Inferior parietal cortex (tissue), 1 donor: ENCODE results near the gene RNF187.
A peak's percentile ranks its signal among the peaks of the same experiment; 100 is the strongest.

ENCODE experiments used
- DNase-seq: peaks from one replicate; pipeline ENCODE4 v3.0.0-alpha.2; 2016; ENCODE audit errors: extremely low spot score

Gene RNF187

GRCh38 chr1:228508840-228509415 is 21.7 kb downstream of the RNF187 start:
- no peak for DNase-seq

GRCh38 chr1:228510101-228510802 is 23.1 kb downstream of the RNF187 start:
- no peak for DNase-seq

DNA sequence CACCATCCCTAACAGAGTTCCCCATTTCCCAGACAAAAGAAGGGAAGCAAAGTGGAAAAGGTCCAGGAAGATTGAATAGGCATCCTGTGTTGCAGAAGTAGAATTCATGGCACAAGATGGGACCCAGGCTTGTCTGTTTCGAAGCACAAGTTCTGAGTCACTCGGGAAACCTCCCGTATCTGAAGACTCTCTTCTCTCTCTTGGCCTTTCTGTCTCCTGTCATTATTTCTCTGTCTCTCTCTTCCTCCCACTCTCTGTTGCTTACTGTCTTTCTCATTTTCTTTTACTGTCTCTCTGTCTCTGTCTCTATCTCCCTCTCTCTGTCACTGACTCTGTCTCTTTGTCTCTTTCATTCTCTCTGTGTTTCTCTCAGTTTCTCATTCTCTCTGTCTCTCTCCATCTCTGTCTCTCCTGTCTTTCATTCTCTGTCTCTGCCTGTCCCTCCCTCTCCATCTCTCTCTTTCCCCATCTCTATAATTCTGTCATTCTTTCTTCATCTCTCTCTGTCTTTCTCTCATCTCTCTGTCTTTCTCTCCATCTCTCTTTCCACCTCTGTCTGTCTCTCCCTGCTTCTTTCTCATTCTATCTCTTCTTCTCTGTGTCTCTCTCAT is 23.7 kb downstream of the RNF187 start:
- no peak for DNase-seq

GRCh38 chr1:228511546-228512445 is 24.6 kb downstream of the RNF187 start:
- DNase-seq, result no peak

DNA sequence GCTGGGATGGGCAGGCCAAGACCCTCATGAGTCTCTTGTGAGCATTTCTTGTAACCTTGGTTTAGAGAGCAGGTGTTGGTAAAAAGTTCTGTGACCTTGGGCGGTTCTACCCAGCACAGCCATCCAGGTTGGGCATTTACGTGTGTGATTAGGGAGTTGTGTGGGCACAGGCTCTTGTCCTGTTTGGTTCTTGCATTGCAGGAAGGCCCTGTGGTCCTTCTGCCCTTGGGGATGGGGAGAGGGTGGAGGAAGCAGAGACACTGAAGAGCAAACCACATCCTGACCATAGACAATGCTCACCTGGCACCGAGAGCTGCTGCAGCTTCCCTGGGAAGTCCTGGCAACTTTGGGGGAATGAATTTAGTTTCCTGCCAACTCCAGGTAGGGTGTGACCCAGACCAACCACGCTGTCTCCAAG is 25.6 kb downstream of the RNF187 start:
- no peak for DNase-seq

DNA sequence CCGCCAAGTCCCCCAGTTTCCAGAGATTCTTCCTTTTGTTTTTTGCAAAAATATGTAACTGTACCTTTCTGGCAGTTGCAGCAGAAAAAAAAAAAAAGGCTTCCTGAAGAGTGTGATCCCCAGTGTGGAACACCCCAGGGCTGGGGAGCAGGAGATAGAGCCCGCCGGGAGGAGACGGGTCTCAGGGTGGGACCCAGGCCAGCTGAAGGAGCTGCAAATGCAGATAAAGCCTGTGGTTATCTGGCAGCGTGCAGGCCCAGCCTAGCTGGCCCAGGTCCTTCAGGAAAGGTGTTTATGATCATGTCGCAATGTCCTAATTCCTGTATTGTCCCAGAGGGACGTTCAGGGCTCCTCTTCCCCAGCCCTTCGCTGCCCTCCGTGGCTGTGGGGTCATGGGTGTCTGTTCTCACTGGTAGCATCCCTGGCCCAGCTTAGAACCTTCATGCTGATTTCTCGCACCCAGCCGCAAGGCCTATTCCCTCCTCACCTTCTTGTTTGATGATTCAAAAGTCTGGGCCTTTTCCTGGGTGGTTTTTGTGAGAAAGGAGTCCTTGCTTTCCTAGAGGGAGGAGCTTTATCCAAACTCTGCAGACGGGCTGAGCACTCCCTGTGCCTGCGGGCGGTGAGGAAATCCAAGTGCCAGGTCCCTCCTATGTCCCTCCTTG is 26.2 kb downstream of the RNF187 start:
- DNase-seq, result peak; percentile 56

DNA sequence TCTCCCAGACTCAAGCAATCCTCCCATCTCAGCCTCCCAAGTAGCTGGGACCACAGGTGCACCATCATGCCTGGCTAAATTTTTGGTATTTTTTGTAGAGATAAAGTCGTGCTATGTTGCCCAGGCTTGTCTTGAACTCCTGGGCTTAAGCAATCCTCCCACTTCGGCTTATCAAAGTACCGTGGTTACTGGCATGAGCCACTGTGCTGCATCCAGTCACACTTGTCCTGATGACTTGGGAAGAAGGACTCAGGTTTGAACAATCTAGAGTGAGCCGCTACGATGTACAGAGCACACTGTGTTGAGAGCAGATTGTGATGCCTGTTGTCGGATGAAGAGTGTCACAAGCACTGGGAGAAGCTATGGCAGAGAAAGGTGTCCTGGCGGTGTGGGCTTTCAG is 27.2 kb downstream of the RNF187 start:
- no peak for DNase-seq

GRCh38 chr1:228515200-228515834 is 28.1 kb downstream of the RNF187 start:
- peak; percentile 59 for DNase-seq

DNA sequence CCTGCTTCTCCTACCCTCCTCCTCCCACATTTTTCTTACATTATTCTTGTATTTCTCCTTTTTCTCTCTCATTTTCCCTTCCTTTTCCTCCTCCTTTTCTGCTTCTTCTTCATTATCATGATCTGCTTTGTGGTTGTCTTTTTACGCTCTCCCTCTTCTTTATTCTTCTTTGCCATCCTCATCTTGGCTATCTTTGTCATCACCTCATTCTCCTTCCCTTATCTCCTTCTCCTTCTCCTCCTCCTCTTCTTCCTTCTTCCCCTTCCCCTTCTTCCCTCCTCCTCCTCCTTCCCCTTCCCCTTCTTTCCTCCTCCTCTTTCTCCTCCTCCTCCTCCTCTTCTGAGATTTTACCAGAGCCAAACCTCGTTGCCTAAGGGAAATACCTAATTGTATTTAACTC is 30.5 kb downstream of the RNF187 start:
- no peak for DNase-seq

DNA sequence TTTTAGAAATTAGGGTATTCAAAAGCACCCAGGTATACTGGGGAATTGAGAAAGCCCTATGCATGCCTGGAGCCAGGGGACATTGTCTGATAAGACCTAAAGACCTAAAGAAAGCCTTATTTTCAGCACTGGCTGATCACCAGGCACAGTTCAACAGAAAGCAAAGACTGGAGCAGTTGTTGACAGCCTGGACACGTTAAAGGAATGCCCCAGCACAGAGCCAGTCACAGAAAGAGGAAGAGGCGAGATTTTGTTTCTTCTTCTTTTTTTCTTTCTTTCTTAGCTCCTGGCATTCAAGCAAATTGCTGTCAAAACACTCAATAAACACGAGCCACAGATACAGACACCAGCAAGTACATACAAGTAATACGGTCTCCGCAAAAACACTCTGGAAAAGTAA is 40.4 kb downstream of the RNF187 start:
- DNase-seq, result no peak

DNA sequence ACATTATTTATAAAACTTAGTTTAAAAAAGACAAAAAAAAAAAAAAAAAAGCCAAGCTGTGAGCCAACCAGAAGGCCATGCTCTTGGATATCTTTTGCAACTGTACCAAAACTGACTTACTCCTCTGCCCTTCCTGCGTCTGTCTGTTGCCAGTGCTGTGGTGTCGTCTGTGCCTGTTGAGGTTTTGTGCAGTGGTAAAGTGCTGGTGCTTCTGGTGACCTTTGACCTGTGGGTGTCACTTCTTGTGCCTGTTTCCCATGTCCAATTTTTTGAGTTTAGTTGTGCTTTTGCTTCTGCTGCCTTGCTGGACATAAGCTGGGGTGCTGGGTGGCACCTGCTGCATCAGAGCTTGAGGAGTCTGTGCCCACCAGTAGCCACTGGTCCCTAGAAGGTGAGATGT is 41.4 kb downstream of the RNF187 start:
- no peak for DNase-seq

GRCh38 chr1:228530086-228530758 is 43.0 kb downstream of the RNF187 start:
- no peak for DNase-seq

GRCh38 chr1:228530951-228531731 is 44.0 kb downstream of the RNF187 start:
- no peak for DNase-seq

DNA sequence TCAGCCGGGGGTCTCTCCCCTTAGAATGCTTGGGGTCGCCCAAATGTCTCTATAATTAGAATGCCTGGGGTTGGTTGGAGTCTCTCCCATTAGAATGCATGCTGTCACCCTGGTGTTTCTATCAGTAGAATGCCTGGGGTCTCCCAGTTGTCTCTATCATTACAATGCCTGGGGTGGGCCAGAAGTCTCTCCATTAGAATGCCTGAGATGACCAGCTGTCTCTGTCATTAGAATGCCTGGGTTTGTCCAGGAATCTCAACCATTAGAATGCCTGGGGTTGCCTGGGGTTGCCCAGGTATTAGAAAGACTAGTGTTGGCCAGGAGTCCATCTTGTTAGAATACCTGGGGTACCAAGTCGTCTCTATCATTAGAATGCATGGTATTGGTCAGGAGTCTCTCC is 51.6 kb downstream of the RNF187 start:
- no peak for DNase-seq

GRCh38 chr1:228540161-228540917 is 53.2 kb downstream of the RNF187 start:
- DNase-seq, result no peak

DNA sequence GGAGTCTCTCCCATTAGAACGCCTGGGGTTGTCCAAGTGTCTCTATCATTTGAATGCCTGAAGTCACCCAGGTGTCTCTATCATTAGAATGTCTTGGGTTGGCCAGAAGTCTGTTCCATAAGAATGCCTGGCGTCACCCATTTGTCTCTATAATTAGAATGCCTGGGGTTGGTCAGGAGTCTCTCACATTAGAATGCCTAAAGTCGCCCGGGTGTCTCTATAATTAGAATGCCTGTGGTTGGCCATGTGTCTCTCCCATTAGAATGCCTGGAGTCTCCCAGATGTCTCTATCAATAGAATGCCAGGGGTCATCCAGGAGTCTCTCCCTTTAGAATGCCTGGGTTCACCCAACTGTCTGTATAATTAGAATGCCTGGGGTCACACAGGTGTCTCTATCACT is 54.5 kb downstream of the RNF187 start:
- DNase-seq, result no peak

DNA sequence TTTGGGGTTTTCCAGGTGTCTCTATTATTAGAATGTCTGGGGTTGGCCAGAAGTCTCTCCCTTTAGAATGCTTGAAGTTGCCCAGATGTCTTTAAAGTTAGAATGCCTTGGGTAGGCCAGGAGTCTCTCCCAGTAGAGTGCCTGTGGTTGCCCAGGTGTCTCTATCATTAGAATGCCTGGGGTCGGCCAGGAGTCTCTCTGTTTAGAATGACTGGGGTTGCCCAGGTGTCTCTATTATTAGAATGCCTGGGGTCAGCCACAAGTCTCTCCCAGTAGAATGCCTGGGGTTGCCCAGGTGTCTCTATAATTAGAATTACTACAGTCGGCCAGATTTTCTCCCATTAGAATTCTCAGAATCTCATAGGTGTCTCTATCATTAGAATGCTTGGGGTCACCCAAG is 55.2 kb downstream of the RNF187 start:
- no peak for DNase-seq

DNA sequence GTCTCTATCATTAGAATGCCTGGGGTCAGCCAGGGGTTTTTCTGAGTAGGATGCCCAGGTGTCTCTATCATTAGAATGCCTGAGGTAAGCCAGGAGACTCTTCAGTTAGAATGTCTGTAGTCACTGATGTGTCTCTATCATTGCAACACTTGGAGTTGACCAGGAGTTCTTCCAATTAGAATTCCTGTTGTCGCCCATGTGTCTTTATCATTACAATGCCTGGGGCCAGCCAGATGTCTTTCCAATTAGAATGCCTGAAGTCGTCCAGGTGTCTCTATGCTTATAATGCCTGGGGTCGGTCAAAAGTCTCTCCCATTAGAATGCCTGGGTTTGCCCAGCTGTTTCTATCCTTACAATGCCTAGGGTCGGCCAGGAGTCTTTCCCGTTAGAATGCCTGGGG is 55.8 kb downstream of the RNF187 start:
- DNase-seq, result no peak

DNA sequence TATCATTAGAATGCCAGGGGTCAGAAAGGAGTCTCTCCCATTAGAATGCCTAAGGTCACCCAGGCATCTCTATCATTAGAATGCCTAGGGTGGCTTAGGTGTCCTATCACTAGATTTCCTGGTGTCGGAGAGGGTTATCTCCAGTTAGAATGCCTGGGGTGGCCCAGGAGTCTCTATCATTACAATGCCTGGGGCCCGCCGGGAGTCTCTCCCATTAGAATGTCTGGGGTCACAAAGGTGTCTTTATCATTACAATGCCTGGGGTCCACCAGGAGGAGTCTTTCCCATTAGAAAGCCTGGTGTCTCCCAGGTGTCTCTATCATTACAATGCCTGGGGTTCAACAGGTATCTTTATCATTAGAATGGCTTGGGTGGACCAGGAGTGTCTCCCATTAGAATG is 56.2 kb downstream of the RNF187 start:
- DNase-seq, result no peak
